Activated naive CD4-positive, alpha-beta T cell treated with anti-CD3 and anti-CD28 coated beads, Interleukin-2, amount 50 U/mL, for 24 hours (primary cell): Measurements from ENCODE around the gene ATP9B.

ENCODE experiments used
- H3K27ac Mint-ChIP-seq: one replicate; pipeline ENCODE4 v1.8.0; 2021; ENCODE audit warnings: mild to moderate bottlenecking, mixed read lengths
- H3K27me3 Mint-ChIP-seq: one replicate; pipeline ENCODE4 v1.8.0; 2021; ENCODE audit warnings: mixed read lengths
- H3K36me3 Mint-ChIP-seq: one replicate; pipeline ENCODE4 v1.8.0; 2021; ENCODE audit warnings: mixed read lengths
- H3K4me1 Mint-ChIP-seq: one replicate; pipeline ENCODE4 v1.8.0; 2021; ENCODE audit warnings: mixed read lengths
- H3K4me3 Mint-ChIP-seq: one replicate; pipeline ENCODE4 v1.8.0; 2021; ENCODE audit warnings: mild to moderate bottlenecking, mixed read lengths
- H3K9me3 Mint-ChIP-seq: one replicate; pipeline ENCODE4 v1.8.0; 2021; ENCODE audit warnings: mixed read lengths

Gene ATP9B

GRCh38 chr18:79401494-79402208, 332.5 kb downstream of the ATP9B start:
- peak overlapping the region; percentile 89 for H3K4me3 Mint-ChIP-seq
- H3K36me3 Mint-ChIP-seq: peaks cover 9% of the 10 kb centered on the region
- no peaks in the 10 kb centered on the region for H3K27me3 Mint-ChIP-seq
- no peaks in the 10 kb centered on the region for H3K9me3 Mint-ChIP-seq
- H3K4me1 Mint-ChIP-seq: peaks cover 77% of the 10 kb centered on the region
- H3K27ac Mint-ChIP-seq: peak overlapping the region; percentile 95

- H3K27ac Mint-ChIP-seq: peak overlapping the region; percentile 87
- H3K27me3 Mint-ChIP-seq: no peaks in the 10 kb centered on the region
- H3K4me3 Mint-ChIP-seq: peak overlapping the region; percentile 89
- H3K9me3 Mint-ChIP-seq: no peaks in the 10 kb centered on the region
- H3K36me3 Mint-ChIP-seq: peaks cover 9% of the 10 kb centered on the region
- H3K4me1 Mint-ChIP-seq: peaks cover 79% of the 10 kb centered on the region
Measured at GRCh38 chr18:79402209-79402576, 333.0 kb downstream of the ATP9B start.

- Mint-ChIP-seq H3K36me3 (peaks cover 13% of the 10 kb centered on the region), H3K4me3 (peak overlapping the region; percentile 89), H3K4me1 (peaks cover 79% of the 10 kb centered on the region)
Measured at GRCh38 chr18:79402977-79403722, 334.0 kb downstream of the ATP9B start.

GRCh38 chr18:79403723-79404566, 334.8 kb downstream of the ATP9B start:
- H3K4me3 Mint-ChIP-seq: peak overlapping the region; percentile 89
- H3K9me3 Mint-ChIP-seq: no peaks in the 10 kb centered on the region
- peaks cover 11% of the 10 kb centered on the region for H3K36me3 Mint-ChIP-seq
- H3K27me3 Mint-ChIP-seq: no peaks in the 10 kb centered on the region
- peaks cover 71% of the 10 kb centered on the region for H3K4me1 Mint-ChIP-seq
- peak overlapping the region; percentile 87 for H3K27ac Mint-ChIP-seq

More at GRCh38 chr18:79402977-79403722, 334.0 kb downstream of the ATP9B start:
- H3K9me3 Mint-ChIP-seq: no peaks in the 10 kb centered on the region
- H3K27me3 Mint-ChIP-seq: no peaks in the 10 kb centered on the region
- H3K27ac Mint-ChIP-seq: peak overlapping the region; percentile 87

GRCh38 chr18:79404567-79404910, 335.3 kb downstream of the ATP9B start:
- H3K27ac Mint-ChIP-seq: peak overlapping the region; percentile 85
- H3K36me3 Mint-ChIP-seq: peaks cover 10% of the 10 kb centered on the region
- peak overlapping the region; percentile 89 for H3K4me3 Mint-ChIP-seq
- H3K9me3 Mint-ChIP-seq: no peaks in the 10 kb centered on the region
- no peaks in the 10 kb centered on the region for H3K27me3 Mint-ChIP-seq
- H3K4me1 Mint-ChIP-seq: peaks cover 68% of the 10 kb centered on the region

- Mint-ChIP-seq H3K4me1 (peaks cover 68% of the 10 kb centered on the region), H3K9me3 (no peaks in the 10 kb centered on the region), H3K4me3 (peak overlapping the region; percentile 89), H3K27ac (peak overlapping the region; percentile 94), H3K27me3 (no peaks in the 10 kb centered on the region), H3K36me3 (peaks cover 10% of the 10 kb centered on the region)
Measured at GRCh38 chr18:79405019-79405780, 336.0 kb downstream of the ATP9B start.

GRCh38 chr18:79405781-79406575, 336.8 kb downstream of the ATP9B start:
- Mint-ChIP-seq H3K27ac (peak overlapping the region; percentile 94), H3K36me3 (peaks cover 10% of the 10 kb centered on the region), H3K4me1 (peaks cover 66% of the 10 kb centered on the region), H3K4me3 (peak overlapping the region; percentile 84), H3K9me3 (no peaks in the 10 kb centered on the region), H3K27me3 (no peaks in the 10 kb centered on the region)

- H3K36me3 Mint-ChIP-seq: peaks cover 10% of the 10 kb centered on the region
- H3K27me3 Mint-ChIP-seq: no peaks in the 10 kb centered on the region
- H3K9me3 Mint-ChIP-seq: no peaks in the 10 kb centered on the region
- H3K4me3 Mint-ChIP-seq: peak overlapping the region; percentile 84
- H3K27ac Mint-ChIP-seq: peak overlapping the region; percentile 94
- H3K4me1 Mint-ChIP-seq: peaks cover 59% of the 10 kb centered on the region
Measured at GRCh38 chr18:79406708-79407107, 337.5 kb downstream of the ATP9B start.

- Mint-ChIP-seq H3K9me3 (no peaks in the 10 kb centered on the region), H3K27ac (no peak overlapping the region), H3K4me1 (peaks cover 51% of the 10 kb centered on the region)
Measured at GRCh38 chr18:79409313-79409712, 340.1 kb downstream of the ATP9B start.

GRCh38 chr18:79410171-79410641, 341.0 kb downstream of the ATP9B start:
- Mint-ChIP-seq H3K27me3 (no peaks in the 10 kb centered on the region), H3K9me3 (no peaks in the 10 kb centered on the region), H3K4me3 (no peak overlapping the region), H3K27ac (no peak overlapping the region), H3K4me1 (peaks cover 49% of the 10 kb centered on the region), H3K36me3 (peaks cover 13% of the 10 kb centered on the region)

More at GRCh38 chr18:79409313-79409712, 340.1 kb downstream of the ATP9B start:
- Mint-ChIP-seq H3K36me3 (peaks cover 12% of the 10 kb centered on the region), H3K4me3 (no peak overlapping the region), H3K27me3 (no peaks in the 10 kb centered on the region)

- H3K36me3 Mint-ChIP-seq: peaks cover 12% of the 10 kb centered on the region
- H3K4me1 Mint-ChIP-seq: peaks cover 45% of the 10 kb centered on the region
- no peaks in the 10 kb centered on the region for H3K27me3 Mint-ChIP-seq
- no peak overlapping the region for H3K4me3 Mint-ChIP-seq
- H3K9me3 Mint-ChIP-seq: no peaks in the 10 kb centered on the region
- no peak overlapping the region for H3K27ac Mint-ChIP-seq
Measured at GRCh38 chr18:79410731-79411613, 341.8 kb downstream of the ATP9B start.

GRCh38 chr18:79411614-79412526, 342.7 kb downstream of the ATP9B start:
- no peak overlapping the region for H3K4me3 Mint-ChIP-seq
- H3K27me3 Mint-ChIP-seq: no peaks in the 10 kb centered on the region
- peaks cover 9% of the 10 kb centered on the region for H3K36me3 Mint-ChIP-seq
- H3K27ac Mint-ChIP-seq: no peak overlapping the region
- H3K9me3 Mint-ChIP-seq: no peaks in the 10 kb centered on the region
- H3K4me1 Mint-ChIP-seq: peaks cover 41% of the 10 kb centered on the region

- H3K9me3 Mint-ChIP-seq: no peaks in the 10 kb centered on the region
- H3K27ac Mint-ChIP-seq: no peak overlapping the region
- H3K27me3 Mint-ChIP-seq: no peaks in the 10 kb centered on the region
- peaks cover 5% of the 10 kb centered on the region for H3K36me3 Mint-ChIP-seq
- peaks cover 31% of the 10 kb centered on the region for H3K4me1 Mint-ChIP-seq
- no peak overlapping the region for H3K4me3 Mint-ChIP-seq
Measured at GRCh38 chr18:79413025-79413424, 343.8 kb downstream of the ATP9B start.
